Activated naive CD4-positive, alpha-beta T cell treated with anti-CD3 and anti-CD28 coated beads, Interleukin-2, amount 50 U/mL, for 16 hours (primary cell): ENCODE measurements around the gene TPRN.

Experiments
- DNase-seq: peaks from one replicate; pipeline ENCODE4 v3.0.0-alpha.2; 2020

TPRN gene

DNA sequence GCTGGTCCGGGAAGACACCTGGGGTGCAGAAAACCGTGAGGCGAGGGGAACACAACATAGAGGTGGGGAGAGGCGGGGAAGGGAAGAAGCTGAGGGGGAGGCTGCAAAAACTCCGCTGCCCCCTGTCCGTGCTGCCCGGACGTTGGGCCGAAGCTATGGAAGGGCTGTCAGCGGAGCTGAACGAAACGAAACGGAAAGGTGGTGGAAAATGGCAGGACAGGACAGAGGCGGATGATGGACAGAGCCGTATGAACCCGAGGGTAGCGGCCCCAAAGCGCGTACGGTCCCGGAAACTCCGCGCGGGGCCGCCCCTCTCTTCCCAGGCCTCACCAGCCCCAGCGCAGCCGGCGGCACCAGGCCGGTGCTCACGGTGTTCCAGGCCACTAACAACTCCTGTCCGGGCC lies 12.5 kb downstream of the TPRN start:
- no peak for DNase-seq

DNA sequence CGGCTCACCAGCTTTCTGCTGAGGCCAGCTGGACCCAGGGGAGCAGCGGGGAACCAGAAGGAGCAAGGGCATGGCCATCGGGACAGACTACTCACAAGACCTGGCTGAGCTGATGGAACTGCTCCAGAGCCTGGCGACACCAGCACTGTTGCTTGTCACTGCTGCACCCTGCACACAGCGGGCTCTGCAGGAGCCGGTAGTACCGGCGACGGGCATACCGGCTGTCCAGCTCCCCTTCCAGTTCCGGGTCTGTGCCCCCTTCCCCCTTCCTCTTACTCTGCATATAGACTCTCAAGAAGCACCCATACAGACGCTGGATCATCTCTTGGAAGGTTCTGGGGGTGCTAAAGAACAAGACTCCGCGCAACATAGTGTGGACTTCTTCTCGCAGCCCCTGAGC lies 13.2 kb downstream of the TPRN start:
- DNase-seq: no peak

DNA sequence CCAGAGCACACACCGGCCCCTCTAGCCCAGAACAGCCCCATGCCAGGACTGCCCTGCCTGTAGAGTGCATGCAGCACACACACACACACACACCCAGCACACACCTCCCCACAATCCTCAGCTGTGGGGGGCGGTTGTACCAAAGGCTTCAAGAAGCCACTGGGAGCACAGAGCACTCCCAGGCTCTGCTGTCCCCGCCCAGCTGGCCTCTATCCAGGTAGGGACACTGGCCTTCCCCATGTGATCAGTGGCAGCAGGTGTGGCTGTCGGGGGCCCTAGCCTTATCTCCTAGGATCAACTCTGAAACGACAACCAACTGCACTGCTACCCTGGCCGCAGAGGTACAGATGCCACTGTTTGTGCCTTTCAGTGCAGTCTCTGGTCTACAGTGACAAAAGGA lies 14.2 kb downstream of the TPRN start:
- no peak for DNase-seq

DNA sequence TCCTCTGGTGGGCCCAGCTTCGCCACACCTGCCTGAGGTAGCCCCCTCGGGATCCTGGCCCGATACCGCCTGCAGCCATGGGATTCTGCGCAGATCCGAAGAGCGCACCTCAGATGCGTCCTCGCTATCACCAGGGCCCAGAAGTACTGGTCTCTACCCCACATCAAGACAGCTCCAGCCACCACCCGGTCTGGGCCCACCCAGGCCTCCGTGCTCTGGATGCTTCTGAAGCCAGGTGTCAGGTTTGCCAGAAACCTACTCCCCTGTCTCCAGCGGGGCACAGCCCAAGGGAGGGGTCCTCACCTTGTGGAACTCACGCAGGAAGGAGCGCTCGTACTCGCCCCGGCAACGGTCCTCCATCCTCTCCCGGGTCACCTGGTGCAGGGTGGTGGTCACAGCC lies 14.6 kb downstream of the TPRN start:
- DNase-seq: no peak

DNA sequence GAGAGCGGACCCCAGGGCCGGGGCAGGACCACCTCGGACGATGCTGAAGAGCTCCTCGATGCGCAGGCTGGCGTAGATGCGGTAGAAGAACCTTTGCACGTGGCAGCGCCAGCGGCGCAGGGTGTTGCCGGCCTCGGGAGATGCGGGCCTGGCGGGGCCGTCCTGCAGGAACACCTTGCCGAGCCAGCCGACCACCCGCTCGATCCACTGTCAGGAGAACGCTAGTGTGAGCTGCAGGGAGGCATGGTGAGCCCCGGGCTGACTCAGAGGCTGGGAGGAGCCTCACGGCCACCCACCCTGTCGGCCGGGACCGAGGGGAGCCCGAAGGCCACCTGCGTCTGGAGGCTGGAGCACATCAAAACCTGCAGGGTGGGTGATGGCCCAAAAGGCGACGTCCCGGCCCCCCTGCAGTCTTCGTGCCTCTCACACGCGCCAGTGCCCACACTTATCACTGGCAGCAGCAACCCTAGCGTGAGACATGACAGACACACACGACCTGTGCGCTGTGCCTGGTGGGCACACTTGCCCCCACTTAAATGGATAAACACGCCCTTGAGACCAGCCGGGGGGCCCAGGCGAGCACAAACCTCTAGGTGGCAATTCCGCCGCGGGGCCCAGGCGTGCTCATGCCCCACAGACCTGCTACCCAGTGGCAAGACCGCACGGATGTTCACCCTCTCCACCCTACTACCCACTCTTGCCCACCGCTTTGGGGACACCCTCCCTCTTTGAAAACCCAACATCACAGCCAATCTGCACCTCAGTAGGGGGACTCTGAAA lies 15.5 kb downstream of the TPRN start:
- no peak for DNase-seq

DNA sequence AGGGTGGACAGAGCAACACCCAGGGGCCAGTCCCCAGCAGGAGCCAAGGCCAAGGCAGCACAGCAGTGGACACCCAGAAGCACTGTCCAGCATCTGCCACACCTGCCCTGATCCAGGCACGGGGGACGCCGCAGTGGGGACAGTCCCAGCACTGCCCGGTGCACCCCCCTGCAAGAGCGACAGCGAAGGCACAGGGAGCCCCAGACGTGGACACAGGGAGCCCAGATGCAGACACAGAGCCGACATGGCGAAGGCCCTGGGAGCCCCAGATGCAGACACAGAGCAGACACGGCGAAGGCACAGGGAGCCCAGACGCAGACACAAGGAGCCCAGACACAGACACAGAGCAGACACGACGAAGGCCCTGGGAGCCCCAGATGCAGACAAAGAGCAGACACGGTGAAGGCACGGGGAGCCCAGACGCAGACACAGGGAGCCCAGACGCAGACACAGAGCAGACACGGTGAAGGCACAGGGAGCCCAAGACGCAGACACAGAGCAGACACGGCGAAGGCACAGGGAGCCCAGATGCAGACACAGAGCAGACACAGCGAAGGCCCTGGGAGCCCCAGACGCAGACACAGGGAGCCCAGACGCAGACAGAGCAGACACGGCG lies 16.5 kb downstream of the TPRN start:
- DNase-seq: no peak

DNA sequence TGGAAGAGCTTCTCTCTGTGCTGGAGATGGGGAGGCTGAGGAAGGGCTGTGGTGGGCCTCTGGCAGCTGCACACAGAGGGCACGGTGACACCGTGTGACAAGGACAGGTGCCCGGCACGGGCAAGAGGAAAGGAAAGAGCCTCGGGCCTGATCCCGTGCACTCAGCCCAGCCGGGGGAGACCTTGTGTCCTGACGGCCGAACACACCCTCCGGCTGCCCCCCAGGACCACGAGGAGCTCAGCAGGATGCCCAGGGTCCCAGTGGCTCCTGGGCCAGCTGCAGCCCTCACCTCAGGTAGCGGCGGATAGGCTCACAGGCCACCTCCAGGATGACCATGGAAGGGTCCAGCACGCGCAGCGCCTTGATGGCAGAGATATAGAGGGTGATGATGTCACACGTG lies 17.7 kb downstream of the TPRN start:
- DNase-seq: no peak

DNA sequence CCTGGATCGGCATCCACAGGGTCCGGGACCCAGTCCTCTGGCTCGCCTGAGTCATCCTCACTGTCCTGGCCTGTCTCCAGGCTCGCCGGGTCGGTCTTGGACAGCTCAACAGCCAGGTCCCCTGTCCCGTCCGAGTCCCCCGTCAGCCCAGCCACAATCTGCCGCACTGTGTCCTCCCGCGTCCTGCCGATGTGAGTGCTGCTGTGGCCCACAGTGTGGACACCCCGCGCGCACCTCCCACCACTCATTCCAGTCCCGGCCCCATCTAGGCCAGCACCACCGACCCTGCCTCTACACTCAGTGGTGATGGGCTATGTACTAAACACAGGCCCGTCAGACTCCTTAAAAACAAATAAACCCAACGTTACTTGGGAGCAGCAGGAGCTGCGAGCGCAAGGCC lies 18.9 kb downstream of the TPRN start:
- no peak for DNase-seq

DNA sequence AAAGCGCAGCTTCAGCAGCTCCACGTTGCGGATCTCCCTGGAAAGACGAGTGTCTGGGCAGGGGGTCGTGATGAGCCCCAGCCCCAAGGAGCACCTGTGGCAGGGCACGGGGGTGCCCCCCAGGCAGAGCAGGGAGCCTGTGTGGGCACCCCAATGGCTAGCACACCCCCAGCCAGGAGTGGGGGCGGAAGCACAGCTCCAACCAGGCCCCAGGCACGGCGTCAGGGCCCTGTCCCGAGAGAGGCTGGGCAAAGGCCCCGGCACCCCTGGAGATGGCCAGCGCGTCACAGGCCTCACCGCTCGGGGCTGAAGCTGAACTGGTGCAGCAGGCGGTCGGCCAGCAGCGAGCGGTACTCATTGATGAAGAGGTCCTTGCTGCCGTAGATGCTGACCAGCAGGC lies 20.1 kb downstream of the TPRN start:
- DNase-seq: no peak

DNA sequence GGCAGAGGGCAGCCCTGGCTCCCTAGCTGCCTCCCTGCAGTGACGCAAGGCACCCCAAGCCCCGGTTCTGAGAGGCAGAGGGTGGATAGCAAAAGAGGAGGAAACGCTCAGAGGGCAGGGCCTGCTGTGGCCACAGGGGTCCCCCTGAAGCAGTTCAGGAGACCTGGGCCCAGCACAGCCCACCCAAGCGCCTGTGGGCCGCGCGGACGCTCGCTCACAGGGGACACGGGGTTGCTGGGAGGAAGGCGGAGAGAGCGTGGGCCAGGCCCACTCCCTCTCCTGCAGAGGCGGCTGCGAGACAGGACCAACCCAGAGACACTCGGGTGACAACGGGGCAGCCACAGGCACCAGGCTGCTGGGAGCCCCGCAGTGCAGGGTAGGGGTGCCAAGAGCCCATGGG lies 20.8 kb downstream of the TPRN start:
- DNase-seq: no peak

DNA sequence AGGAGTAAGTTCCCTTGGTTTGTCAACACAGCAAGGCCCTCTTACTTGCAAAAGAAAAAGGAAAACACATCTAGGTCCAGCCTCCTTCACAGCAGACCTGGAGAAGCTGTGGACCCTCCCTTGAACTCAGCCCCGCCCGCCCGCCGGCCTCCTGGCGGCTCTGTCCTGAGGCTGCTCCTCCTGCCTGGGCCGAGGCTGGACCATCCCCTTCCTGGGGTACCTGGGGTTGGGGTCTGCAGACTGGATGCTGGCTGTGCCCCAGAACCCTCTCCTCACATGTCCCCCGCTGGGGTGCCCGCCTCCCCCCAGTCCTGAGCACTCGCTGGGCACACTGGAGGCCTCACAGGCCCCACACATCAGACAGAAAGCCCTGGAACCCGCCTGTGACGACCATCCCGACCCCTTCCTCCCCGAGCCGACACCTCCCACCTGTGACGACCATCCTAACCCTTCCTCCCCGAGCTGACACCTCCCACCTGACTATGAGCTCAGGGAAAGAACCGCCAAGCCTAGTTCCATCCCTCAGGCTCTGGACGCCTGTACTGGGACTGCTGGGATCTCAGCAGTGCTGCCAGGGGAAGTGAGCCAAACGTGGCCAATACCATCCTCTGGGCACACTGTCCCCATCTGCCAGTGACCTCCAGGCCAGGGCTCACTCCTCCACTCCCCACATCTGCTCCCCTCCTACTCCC lies 21.5 kb downstream of the TPRN start:
- DNase-seq: no peak

DNA sequence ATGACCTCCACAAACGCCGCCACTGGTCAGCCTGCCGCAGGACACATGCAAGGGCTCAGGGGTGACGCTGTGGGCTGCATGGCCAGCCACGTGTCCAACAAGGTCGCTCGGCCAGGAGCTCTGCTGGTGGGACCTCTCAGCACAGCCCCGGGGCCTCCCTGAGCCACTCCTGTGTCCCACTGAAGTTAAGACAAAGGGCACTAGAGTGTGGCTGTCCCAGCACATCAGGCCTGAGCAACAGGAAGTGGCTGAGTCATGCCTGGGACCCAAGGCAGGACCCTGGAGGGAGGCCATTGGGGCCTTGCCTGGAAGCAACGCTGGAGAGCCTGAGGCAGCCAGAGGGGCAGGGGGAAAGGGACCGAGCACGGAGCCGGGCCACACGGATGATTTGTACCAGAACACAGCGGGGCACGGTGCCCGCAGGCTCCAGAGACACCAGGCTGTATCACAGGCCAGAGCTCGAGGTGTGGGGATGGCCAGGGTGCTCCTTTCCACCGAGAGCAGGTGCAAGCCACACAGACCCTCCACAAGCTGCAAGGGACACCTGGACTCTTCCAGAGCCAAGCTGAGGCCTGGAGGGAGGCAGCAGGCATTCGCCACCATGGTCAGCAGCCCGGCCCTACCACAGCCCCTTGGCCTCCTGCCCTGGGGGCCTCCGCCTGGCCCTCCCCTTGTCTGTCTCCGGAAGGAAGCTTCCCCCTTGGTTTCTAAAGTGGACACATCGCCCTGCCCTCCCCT lies 22.2 kb downstream of the TPRN start:
- no peak for DNase-seq

DNA sequence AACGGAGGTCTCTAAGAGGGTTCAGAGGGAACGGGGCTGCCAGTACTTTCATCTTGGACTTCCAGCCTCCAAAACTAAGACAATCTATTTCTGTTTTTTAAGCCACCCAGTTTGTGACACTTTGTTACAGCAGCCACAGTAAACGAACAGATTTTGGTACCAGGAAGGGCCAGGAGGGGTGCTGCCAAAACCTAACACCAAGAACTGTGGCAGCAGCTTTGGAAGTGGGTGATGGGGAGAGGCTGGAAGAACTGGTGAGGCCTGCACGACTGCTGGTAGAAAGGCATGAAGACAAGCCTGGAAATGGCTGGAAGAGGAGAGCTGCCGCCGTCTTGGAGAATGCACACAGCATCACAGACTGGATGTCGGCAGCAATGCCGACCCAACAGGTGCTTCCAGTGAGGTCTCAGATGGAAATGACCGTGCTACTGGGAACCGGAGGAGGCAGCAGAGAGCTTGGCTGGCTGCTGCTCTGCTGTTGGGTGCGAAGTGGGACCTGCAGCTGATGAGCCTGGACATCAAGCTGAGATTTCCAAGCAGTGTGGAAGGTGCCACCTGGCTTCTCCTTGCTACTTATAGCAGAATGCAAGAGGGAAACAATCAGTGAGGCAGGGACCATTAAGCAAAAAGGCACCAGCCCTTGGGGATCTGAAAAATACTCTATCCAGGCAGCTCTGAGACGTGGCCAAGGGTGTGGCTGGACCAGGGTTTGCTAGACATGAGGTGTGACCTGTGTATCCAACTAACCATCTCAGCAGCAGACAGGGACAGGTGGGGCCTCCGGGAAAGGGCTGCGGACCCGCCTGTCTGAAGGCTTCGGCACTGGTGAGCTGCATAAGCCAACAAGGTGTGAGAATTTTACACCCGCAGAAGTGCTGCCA lies 24.0 kb downstream of the TPRN start:
- DNase-seq: no peak

DNA sequence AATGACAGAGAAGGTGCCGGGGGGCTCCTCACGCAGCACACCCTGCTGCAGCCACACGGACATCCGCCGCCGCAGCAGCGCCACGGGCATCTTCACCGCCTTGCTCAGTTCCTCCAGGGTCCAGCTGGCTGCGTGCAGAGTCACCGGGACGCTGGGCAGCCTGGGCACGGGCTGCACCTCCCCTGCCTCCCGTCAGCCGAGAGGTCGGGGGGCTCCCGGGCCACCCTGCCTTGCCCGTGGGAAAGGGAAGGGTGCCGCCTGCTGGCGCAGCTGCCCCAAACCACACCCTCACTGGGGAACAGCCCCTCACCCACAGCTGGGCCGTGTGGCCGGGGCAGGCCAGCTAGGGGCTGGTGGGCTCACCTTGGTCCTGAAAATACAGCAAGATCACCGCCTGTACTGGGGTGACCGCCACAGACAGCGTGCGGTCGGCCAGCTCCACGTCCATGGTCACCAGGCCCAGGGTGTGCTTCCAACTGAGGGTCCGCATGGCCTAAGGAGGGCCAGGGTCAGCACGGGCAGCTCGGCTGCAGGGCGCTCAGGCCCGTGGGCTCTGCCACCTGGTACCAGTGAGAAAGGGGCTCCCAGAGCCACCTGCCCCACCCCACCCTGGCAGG lies 25.1 kb downstream of the TPRN start:
- no peak for DNase-seq

DNA sequence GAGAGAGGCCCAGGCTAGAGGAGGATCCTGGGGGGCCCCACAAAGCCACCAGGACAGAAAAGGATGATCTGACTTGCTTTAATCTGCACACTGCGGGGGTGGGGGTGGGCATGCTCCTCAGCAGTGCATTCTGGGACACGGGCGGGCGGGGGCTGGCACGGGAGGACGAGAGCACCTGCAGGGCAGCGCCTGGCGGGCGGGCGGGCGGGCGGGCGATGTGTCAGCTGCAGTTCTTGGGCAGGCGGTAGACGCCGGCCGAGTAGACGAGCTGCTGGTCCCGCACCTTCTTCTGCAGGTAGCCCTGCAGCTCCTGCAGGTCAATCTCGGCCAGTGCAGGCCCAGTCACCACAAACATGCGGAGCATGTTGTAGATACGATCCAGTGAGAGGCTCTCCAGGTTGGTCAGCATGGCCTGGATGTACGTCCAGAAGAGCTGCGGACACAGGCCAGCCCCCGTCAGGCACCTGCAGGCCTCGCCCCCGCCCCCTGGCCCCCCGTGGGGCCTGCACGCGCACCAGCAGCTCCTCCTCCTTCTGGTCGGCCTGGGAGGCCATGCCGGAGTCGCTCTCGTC lies 25.7 kb downstream of the TPRN start:
- no peak for DNase-seq

DNA sequence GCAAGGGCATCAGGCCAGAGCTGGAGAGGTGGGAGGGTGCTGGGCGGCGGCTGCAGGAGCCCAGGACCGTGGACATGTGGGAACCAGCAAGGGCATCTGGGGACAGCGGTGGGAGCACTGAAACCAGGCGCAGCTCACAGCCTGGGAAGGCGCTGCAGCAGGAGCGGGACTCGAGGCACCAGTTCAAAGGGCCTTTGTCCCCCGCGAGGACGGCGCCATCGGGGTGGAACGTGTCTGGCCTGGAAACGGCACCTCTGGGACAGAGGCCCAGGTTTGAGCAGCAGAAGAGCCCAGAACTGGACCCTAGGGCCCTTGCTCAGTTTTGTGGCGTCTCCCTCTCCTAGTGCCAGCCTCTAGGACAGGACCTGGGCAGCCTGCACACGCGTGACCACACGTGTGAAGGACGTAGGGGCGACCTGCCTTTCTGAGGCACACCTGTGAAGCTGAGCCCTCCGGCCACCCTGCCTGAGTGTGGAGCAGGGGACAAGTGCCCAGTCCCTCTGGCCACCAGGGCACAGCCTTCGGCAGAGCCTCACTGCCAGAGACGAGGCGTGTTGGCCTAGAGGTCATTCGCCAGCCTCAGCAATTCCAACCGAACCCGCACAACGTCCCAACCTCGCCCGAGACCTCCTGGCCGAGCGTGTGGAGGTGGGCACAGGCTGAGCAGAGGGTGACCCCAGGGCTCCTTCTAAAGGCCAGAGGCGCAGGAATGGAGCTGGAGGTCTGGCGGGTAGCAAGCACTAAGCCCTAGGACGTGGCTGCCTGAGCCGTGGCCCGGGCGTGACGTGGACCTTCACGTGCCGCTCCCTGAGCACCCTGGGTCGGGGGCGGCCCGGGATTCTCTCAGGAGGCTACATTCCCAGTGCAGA lies 26.5 kb downstream of the TPRN start:
- DNase-seq: no peak

DNA sequence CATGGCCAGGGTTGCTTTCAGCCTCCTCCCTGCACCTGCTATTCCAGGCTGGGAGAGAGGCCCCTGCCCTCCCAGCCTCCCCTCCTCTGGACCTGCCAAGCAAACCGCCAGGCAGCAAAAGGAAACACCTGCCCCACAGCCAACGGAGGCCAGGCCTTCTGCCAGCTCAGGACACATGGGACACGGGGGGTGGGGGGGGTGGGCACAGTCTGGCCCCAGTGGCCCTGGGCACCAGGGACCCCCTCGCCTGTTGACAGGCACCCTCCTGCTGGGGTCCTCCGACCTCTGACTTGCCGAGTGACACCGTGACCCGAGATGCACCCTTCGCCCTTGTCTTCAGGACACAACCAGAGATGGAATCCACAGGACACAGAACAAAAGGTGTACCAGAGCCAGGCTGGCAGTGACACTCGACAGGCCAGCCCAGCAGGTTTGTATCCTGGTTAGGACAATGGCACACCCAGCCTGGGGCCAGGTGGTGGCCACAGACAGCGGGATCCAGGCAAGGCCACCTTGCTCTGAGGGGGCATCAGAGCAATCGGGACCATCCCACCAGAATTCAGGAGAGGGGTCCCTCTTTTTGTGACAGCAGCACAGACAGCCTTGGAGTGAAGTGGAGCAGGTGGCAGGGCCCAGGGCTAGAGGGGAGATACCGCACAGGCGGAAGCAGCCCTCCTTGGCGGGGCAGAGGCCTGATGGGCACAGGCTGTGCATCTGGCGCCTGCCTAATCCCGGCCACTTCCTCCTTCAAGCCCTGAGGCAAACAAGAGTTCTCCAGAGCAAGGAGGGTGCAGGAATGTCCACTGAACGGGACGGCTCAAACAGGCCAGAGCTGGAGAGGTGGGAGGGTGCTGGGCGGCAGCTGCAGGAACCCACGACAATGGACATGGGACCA lies 27.4 kb downstream of the TPRN start:
- no peak for DNase-seq

DNA sequence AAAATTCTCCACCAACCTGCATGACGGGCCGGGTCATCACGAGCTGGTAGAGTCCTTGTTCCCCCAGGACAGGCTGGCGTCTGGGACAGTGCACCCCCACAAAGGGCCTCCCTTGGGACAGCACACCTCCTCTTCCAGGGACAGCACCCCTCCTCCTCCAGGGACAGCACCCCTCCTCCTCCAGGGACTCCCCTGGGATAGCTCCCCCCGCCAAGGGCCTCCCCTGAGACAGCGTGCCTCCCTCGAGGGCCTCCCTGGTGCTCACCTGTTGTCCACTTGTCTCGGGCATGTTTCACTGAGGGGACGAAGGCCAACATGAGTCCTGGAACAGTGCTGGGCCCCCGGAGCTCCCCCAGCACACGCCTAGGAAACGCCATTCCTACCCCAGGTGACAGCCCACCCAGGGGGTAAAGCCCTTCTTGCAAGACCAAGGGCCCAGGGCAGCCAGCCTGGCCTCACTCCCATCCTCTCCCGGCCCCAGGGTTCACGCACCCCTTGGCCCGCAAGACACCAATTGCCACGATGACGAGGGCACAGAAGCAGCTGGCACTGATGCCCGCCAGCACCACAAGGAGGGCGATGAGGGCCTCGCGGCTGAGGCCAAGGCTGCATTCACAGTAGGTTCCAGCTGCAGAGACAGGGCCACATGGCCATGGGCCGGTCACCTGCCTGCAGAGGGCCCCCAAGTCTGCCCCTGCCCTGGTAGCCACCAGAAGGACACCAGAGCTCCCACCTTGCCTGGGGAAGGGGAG lies 29.2 kb downstream of the TPRN start:
- no peak for DNase-seq
